ENCODE results near the gene ZNF483. TPM values are rescaled to one million over a fixed set of nuclear protein-coding genes. Genes with fewer than 3 reads are reported as not detected.
A peak's percentile ranks its signal among the peaks of the same experiment; 100 is the strongest.

The ZNF483 gene
- total RNA-seq, 1 donor from 2014 or later: 2.5 TPM

DNA sequence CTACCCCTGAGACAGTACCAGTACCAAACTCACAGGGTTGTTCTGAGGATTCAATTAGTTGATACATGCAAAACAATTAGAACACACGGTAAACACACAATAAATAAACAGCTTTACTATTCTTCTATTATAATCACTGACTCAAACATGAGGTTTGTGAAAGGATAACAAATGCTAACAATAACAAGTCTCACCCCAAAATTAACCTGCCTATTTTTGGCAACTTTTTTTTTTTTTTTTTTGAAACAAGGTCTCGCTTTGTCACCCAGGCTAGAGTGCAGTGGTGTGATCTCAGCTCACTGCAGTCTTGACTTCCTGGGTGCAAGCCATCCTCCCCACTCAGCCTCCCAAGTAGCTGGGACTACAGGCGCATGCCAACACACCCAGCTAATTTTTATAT lies 47.3 kb upstream of the ZNF483 start:
- H3K27ac Mint-ChIP-seq (ENCODE audit: unreplicated experiment): no peak overlapping the region
- Histone ChIP-seq H2AFZ (ENCODE audit: low read depth, low read length) (no peak overlapping the region), H3K4me2 (ENCODE audit: low read length) (no peak overlapping the region), H3K4me1 (ENCODE audit: insufficient read depth, low read length) (peaks cover 4% of the 10 kb centered on the region), H4K20me1 (ENCODE audit: insufficient read depth, low read length) (peaks cover 84% of the 10 kb centered on the region), H3K27me3 (ENCODE audit: insufficient read depth, low read length) (no peaks in the 10 kb centered on the region), H3K4me3 (ENCODE audit: insufficient read depth, low read depth, low read length) (no peak overlapping the region), H3K79me2 (ENCODE audit: insufficient read depth, low read length) (peaks cover 100% of the 10 kb centered on the region), H3K9me3 (ENCODE audit: insufficient read depth, low read depth, low read length) (no peaks in the 10 kb centered on the region), H3K36me3 (ENCODE audit: insufficient read depth, low read length) (no peaks in the 10 kb centered on the region), H3K27ac (ENCODE audit: low read depth, low read length) (no peak overlapping the region), H3K9ac (ENCODE audit: low read length) (no peak overlapping the region)
- no peaks in the 10 kb centered on the region for H3K27me3 Mint-ChIP-seq (ENCODE audit: low read depth, unreplicated experiment)
- H3K36me3 Mint-ChIP-seq (ENCODE audit: low read depth, unreplicated experiment): no peaks in the 10 kb centered on the region
- H3K4me3 Mint-ChIP-seq (ENCODE audit: unreplicated experiment): no peak overlapping the region
- peaks cover 16% of the 10 kb centered on the region for H3K4me1 Mint-ChIP-seq (ENCODE audit: low read depth, unreplicated experiment)
- TF ChIP-seq EZH2 (IDR thresholded peaks at IDR 0.05; ENCODE audit: insufficient read depth, low read length): no peak
- TF ChIP-seq, protein P1, sequence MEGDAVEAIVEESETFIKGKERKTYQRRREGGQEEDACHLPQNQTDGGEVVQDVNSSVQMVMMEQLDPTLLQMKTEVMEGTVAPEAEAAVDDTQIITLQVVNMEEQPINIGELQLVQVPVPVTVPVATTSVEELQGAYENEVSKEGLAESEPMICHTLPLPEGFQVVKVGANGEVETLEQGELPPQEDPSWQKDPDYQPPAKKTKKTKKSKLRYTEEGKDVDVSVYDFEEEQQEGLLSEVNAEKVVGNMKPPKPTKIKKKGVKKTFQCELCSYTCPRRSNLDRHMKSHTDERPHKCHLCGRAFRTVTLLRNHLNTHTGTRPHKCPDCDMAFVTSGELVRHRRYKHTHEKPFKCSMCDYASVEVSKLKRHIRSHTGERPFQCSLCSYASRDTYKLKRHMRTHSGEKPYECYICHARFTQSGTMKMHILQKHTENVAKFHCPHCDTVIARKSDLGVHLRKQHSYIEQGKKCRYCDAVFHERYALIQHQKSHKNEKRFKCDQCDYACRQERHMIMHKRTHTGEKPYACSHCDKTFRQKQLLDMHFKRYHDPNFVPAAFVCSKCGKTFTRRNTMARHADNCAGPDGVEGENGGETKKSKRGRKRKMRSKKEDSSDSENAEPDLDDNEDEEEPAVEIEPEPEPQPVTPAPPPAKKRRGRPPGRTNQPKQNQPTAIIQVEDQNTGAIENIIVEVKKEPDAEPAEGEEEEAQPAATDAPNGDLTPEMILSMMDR (IDR thresholded peaks at IDR 0.05; ENCODE audit: insufficient read depth, low read depth, low read length): no peak
- DNase-seq (ENCODE audit: low read depth): no peak
- no peaks in the 10 kb centered on the region for H3K9me3 Mint-ChIP-seq (ENCODE audit: unreplicated experiment)
- FAIRE-seq: no peak

DNA sequence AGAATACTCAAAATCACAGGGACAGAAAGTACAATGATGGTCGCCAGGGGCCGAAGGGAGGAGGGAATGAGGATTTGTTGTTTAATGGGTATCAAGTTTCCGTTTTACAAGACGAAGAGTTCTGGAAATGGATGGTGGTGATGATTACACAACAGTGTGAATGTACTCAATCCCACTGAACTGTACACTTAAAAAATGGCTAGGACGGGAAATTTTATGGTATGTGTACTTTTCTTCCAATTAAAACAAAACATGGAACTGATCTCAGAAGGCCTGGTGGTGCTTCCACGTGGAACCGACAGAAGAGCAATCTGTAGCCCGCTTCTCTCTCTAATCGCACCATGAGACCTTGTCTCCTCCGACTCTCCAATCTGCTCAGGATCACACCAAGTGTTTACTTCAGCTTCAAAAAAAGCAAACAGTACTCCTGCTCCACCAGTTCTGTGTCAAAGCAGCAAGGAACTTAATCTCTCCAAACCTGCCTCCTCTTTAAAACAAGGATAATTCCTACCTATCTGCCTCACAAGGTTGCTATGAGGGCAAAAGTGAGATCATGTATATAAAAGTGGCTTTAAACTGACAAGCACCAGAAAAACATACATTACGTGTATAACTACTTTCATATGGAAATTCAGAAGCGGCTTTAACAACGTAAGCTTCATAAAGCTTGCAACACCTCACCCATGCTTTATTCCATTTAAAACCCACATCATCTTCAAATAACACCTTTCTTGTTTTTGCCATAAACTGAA lies 42.9 kb upstream of the ZNF483 start:
- H2AFZ ChIP-seq (ENCODE audit: low read depth, low read length): no peak overlapping the region
- no peak for FAIRE-seq

More for the DNA sequence above, 42.9 kb upstream of the ZNF483 start:
- H3K27me3 Mint-ChIP-seq (ENCODE audit: low read depth, unreplicated experiment): no peaks in the 10 kb centered on the region
- Histone ChIP-seq H3K27ac (ENCODE audit: low read depth, low read length) (no peak overlapping the region), H3K4me2 (ENCODE audit: low read length) (peak overlapping the region; percentile 80), H4K20me1 (ENCODE audit: insufficient read depth, low read length) (peaks cover 47% of the 10 kb centered on the region), H3K36me3 (ENCODE audit: insufficient read depth, low read length) (no peaks in the 10 kb centered on the region), H3K79me2 (ENCODE audit: insufficient read depth, low read length) (peaks cover 61% of the 10 kb centered on the region), H3K4me3 (ENCODE audit: insufficient read depth, low read depth, low read length) (peak overlapping the region; percentile 87), H3K9ac (ENCODE audit: low read length) (peak overlapping the region; percentile 94), H3K9me3 (ENCODE audit: insufficient read depth, low read depth, low read length) (no peaks in the 10 kb centered on the region), H3K4me1 (ENCODE audit: insufficient read depth, low read length) (peaks cover 4% of the 10 kb centered on the region), H3K27me3 (ENCODE audit: insufficient read depth, low read length) (no peaks in the 10 kb centered on the region)
- no peaks in the 10 kb centered on the region for H3K36me3 Mint-ChIP-seq (ENCODE audit: low read depth, unreplicated experiment)
- peak overlapping the region; percentile 92 for H3K4me3 Mint-ChIP-seq (ENCODE audit: unreplicated experiment)
- TF ChIP-seq, protein P1 (IDR thresholded peaks at IDR 0.05; ENCODE audit: insufficient read depth, low read depth, low read length): no peak
- TF ChIP-seq EZH2 (IDR thresholded peaks at IDR 0.05; ENCODE audit: insufficient read depth, low read length): no peak
- no peaks in the 10 kb centered on the region for H3K9me3 Mint-ChIP-seq (ENCODE audit: unreplicated experiment)
- DNase-seq (ENCODE audit: low read depth): no peak
- peaks cover 12% of the 10 kb centered on the region for H3K4me1 Mint-ChIP-seq (ENCODE audit: low read depth, unreplicated experiment)
- H3K27ac Mint-ChIP-seq (ENCODE audit: unreplicated experiment): peak overlapping the region; percentile 41
